Chondrocyte (in vitro differentiated cells): ENCODE measurements around the gene MYBBP1A. TPM values are rescaled to one million over a fixed set of nuclear protein-coding genes. Genes with fewer than 3 reads are reported as not detected.

Experiments used
- DNase-seq: peaks from one replicate; pipeline ENCODE4 v3.0.0; 2021; ENCODE audit warnings: mixed read lengths, low spot score
- H3K27ac Mint-ChIP-seq: one replicate; pipeline ENCODE4 v1.8.0; 2021; ENCODE audit warnings: mild to moderate bottlenecking, moderate library complexity, mixed read lengths; ENCODE audit not compliant: unreplicated experiment
- H3K27me3 Mint-ChIP-seq: 2 replicates; pipeline ENCODE4 v1.8.0; 2021; ENCODE audit warnings: low read depth, mixed read lengths
- H3K36me3 Mint-ChIP-seq: 2 replicates; pipeline ENCODE4 v1.8.0; 2021; ENCODE audit warnings: low read depth, mixed read lengths
- H3K4me1 Mint-ChIP-seq: 2 replicates; pipeline ENCODE4 v1.8.0; 2021; ENCODE audit warnings: low read depth, mild to moderate bottlenecking, mixed read lengths
- H3K4me3 Mint-ChIP-seq: one replicate; pipeline ENCODE4 v1.8.0; 2021; ENCODE audit warnings: mild to moderate bottlenecking, moderate library complexity, mixed read lengths; ENCODE audit not compliant: unreplicated experiment
- H3K9me3 Mint-ChIP-seq: 2 replicates; pipeline ENCODE4 v1.8.0; 2021; ENCODE audit warnings: low read depth, mixed read lengths
- CTCF ChIP-seq: fragments of 200-600 bp; sonication (generic); IDR thresholded peaks from 2 replicates; pipeline ENCODE4 v1.5.0; 2021; ENCODE audit warnings: antibody characterized with exemption, mild to moderate bottlenecking, moderate library complexity
- total RNA-seq: library from RNA; stranded (reverse); gene quantifications from 3 replicates; pipeline ENCODE4 v1.2.1, GENCODE V29; 2021

Gene MYBBP1A
- total RNA-seq, 1 donor from 2014 or later = 33.6 TPM

GRCh38 chr17:4550534-4551039 is 4.6 kb downstream of the MYBBP1A start:
- no peak for TF ChIP-seq CTCF
- no peak for DNase-seq
- Mint-ChIP-seq H3K9me3 (no peaks in the 10 kb centered on the region), H3K4me3 (no peak overlapping the region), H3K4me1 (peaks cover 17% of the 10 kb centered on the region), H3K27me3 (no peaks in the 10 kb centered on the region), H3K36me3 (peaks cover 10% of the 10 kb centered on the region), H3K27ac (no peak overlapping the region)

- no peaks in the 10 kb centered on the region for H3K27me3 Mint-ChIP-seq
- TF ChIP-seq CTCF = no peak
- no peak for DNase-seq
- H3K27ac Mint-ChIP-seq = no peak overlapping the region
- no peak overlapping the region for H3K4me3 Mint-ChIP-seq
- peaks cover 13% of the 10 kb centered on the region for H3K4me1 Mint-ChIP-seq
- no peaks in the 10 kb centered on the region for H3K9me3 Mint-ChIP-seq
- H3K36me3 Mint-ChIP-seq = peaks cover 10% of the 10 kb centered on the region
Measured at GRCh38 chr17:4549781-4550533, 5.2 kb downstream of the MYBBP1A start.

- no peaks in the 10 kb centered on the region for H3K9me3 Mint-ChIP-seq
- H3K4me3 Mint-ChIP-seq = no peak overlapping the region
- TF ChIP-seq CTCF = no peak
- H3K27me3 Mint-ChIP-seq = no peaks in the 10 kb centered on the region
- H3K4me1 Mint-ChIP-seq = peaks cover 3% of the 10 kb centered on the region
- peaks cover 12% of the 10 kb centered on the region for H3K36me3 Mint-ChIP-seq
- no peak overlapping the region for H3K27ac Mint-ChIP-seq
- DNase-seq = no peak
Measured at GRCh38 chr17:4548721-4549531, 6.3 kb downstream of the MYBBP1A start.

GRCh38 chr17:4548061-4548461 is 7.1 kb downstream of the MYBBP1A start:
- DNase-seq = no peak
- no peaks in the 10 kb centered on the region for H3K27me3 Mint-ChIP-seq
- no peaks in the 10 kb centered on the region for H3K4me1 Mint-ChIP-seq
- H3K9me3 Mint-ChIP-seq = no peaks in the 10 kb centered on the region
- no peak overlapping the region for H3K4me3 Mint-ChIP-seq
- H3K27ac Mint-ChIP-seq = no peak overlapping the region
- TF ChIP-seq CTCF = no peak
- H3K36me3 Mint-ChIP-seq = peaks cover 14% of the 10 kb centered on the region

- Mint-ChIP-seq H3K36me3 (peaks cover 15% of the 10 kb centered on the region), H3K4me3 (no peak overlapping the region), H3K9me3 (no peaks in the 10 kb centered on the region), H3K27me3 (no peaks in the 10 kb centered on the region), H3K4me1 (no peaks in the 10 kb centered on the region), H3K27ac (no peak overlapping the region)
- TF ChIP-seq CTCF = no peak
- no peak for DNase-seq
Measured at GRCh38 chr17:4547118-4547906, 7.9 kb downstream of the MYBBP1A start.
